HG02840 (cell line): ENCODE data around the gene SYCE3.
"Not testable (repeated sequence)": the region's sequence is repeated elsewhere in the genome, so short reads cannot be mapped to it uniquely, and the experiment has no call there.

ENCODE experiments used
- ATAC-seq: cut with Tn5 transposase; IDR thresholded peaks from one replicate; pipeline ENCODE4 v1.9.1; 2021; ENCODE audit warnings: mild to moderate bottlenecking, moderate library complexity, moderate number of reproducible peaks; ENCODE audit not compliant: unreplicated experiment, low FRiP score

Gene SYCE3

GRCh38 chr22:50553310-50553709 is 9.4 kb downstream of the SYCE3 start:
- no peak for ATAC-seq

DNA sequence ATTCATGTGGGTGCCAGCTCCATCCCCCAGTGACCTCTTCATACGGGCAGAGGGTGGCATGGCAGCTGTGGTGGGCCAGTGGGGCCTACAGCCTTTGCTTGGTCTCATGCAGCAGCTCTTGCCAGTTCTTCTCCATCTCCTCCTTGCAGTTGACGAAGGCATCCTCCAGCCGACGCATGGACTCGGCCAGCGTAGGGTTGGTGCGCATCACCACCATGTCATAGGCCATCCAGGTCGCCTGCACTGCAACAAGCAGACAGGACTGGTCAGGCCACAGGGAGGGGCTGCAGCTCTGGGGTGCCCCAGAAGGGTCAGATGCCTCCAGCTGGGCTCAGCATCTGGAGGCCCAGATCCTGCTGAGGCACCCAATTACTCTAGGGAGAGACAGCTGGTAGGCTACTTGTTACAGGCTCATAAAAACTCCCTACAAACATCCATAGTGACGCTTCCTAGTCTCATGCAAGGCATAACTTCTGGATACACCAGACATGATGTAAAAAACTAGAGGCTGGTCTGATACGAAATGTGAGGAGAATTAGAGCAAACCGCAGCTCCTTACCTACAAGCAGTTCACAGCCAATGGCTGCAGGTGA is 11.5 kb downstream of the SYCE3 start:
- ATAC-seq, result no peak

DNA sequence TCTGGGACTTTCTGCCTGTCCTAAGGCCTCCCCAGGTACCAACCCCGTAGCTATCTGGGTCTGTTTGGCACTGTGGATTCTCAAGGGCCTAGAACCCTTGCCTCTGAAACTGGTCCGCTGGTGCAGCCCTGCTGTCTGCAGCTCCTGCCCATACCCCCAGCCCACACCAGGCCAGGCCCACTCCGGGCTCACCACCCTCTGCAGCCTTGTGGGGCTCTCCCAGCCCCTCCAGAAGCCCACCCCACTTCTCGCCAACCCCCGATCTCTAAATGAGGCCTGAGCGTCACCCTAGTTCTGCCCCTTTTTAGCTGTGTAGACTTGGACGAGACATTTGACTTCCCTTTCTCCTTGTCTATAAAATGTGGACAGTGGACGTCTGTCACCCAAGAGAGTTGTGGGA is 12.3 kb downstream of the SYCE3 start:
- no peak for ATAC-seq

DNA sequence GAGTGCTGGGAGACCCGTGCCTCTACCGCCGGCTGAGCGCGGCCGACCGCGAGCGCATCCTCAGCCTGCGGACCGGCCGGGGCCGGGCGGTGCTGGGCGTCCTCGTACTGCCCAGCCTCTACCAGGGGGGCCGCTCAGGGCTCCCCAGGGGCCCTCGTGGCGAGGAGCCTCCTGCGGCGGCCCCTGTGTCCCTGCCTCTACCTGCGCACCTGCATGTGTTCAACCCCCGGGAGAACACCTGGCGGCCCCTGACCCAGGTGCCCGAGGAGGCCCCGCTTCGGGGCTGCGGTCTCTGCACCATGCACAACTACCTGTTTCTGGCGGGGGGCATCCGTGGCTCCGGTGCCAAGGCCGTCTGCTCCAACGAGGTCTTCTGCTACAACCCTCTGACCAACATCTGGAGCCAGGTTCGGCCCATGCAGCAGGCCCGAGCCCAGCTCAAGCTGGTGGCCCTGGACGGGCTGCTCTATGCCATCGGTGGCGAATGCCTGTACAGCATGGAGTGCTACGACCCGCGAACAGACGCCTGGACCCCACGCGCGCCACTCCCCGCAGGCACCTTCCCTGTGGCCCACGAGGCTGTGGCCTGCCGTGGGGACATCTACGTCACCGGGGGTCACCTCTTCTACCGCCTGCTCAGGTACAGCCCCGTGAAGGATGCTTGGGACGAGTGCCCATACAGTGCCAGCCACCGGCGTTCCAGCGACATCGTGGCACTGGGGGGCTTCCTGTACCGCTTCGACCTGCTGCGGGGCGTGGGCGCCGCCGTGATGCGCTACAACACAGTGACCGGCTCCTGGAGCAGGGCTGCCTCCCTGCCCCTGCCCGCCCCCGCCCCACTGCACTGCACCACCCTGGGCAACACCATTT is 13.6 kb downstream of the SYCE3 start:
- ATAC-seq, result no peak

GRCh38 chr22:50548040-50548920 is 14.4 kb downstream of the SYCE3 start:
- ATAC-seq, result no peak

DNA sequence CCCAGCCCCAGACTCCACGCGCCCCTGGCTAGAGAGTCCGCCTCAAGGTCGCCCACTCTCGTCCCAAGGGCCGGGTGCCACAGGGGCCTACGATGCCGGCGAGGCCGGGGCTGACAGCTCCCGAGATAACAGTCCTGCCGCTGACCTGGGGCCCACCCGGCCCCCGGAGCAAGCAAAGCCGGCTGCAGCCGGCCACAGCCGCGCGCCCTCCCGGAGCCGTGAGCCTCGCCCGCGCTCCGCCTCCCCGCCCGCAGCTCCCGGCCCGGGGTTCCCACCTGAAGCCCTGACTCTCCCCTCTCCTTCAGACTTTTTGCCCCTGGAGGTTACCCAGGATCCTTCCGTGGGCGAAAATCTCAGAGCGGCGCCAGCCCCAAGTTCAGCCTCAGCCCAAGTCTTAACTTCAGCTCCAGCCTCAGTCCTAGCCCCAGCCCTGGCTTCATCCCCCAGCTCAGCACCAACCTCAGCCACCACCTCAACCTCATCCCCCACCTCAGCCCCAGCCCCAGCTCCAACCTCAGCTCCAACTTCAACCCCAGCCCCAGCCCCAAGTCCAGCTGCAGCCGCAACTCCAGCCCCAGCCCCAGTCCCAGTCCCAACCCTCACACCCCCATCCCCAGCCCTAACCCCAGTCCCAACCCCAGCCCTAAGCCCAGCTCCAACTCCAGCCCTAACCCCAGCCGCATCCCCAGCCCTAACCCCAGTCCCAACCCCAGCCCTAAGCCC is 15.3 kb downstream of the SYCE3 start:
- ATAC-seq, result no peak

- no peak for ATAC-seq
These were observed 16.1 kb downstream of the SYCE3 start for GRCh38 chr22:50546326-50547262.

- ATAC-seq, result no peak
These were observed 17.0 kb downstream of the SYCE3 start, which contains the start of gene KLHDC7B for GRCh38 chr22:50545522-50546325. Gene KLHDC7B, plus strand, starts transcription at chr22:50545899. Its CDS starts 345 bp downstream, at chr22:50546244.

DNA sequence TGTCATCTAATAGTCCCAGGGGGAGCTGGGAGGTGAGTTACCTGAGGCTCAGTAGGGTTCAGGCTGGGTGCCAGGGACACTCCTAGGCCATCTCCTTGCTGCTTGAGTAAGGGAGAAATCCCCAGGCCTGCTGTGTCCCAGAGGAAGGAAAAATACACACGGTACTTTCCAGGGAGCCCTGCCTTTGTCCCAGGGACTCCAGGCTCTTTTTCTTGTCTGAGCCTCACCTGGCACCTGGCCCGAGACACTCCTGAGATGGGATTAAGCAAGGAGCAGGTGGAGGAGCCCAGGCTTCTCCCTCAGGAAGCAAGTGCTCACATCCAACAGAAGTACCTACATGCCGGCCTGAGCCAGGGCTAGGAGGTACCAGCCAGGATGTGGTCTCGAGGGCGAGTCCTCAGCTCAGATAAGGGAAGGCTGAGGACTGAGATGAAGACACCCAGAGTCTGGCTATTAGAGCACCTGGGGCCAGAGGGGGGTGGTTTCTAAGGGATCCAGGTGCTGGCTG is 17.9 kb downstream of the SYCE3 start:
- ATAC-seq, result no peak

DNA sequence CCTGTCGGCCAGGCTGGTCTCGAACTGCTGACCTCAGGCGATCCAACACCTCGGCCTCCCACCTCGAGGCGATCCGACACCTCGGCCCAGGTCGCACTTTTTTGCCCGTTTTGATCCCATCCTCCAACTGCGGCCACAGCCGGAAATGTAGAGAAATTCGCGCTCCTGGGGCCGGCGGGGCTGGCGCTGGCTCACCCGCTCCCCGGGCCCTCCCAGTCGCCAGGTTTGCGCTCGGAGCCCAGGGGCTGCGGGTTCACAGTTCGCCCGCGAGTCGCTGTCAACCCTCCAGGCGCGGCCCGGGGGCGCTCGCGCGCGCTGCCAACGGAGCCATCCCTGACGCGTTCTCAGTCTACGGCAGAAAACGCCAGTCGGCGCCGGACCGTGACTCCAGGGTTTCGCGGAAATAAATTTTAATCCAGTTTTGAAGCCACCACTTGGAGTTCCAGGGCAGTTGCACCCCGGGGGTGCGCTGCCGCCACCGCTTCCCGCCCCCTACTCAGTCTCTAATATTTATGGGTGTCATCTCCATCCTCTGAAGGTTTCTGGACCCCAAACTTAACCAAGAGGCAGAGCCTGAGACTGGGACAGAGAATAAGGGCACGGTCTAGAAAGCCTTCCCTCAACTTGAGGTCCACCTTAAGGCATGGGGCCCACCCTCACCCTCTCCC is 18.5 kb downstream of the SYCE3 start:
- no peak for ATAC-seq

GRCh38 chr22:50542416-50542927 is 20.2 kb downstream of the SYCE3 start:
- ATAC-seq, result no peak

DNA sequence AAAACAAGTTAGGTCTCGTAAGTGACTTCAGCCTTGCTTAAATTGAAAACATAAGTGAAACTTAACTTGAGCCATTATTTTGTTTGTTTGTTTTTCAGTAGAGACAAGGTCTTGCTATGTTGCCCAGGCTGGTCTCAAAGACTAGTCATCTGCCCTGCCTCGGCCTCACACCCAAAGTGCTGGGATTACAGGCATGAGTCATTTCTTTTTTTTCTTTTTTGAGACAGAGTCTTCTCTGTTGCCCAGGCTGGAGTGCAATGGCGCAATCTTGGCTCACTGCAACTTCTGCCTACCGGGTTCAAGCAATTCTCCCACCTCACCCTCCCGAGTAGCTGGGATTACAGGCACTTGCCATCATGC is 21.1 kb downstream of the SYCE3 start:
- not testable (repeated sequence) for ATAC-seq

- no peak for ATAC-seq
These were observed 22.3 kb downstream of the SYCE3 start for GRCh38 chr22:50540381-50540780.

GRCh38 chr22:50537765-50538164 is 25.0 kb downstream of the SYCE3 start:
- ATAC-seq, result no peak

DNA sequence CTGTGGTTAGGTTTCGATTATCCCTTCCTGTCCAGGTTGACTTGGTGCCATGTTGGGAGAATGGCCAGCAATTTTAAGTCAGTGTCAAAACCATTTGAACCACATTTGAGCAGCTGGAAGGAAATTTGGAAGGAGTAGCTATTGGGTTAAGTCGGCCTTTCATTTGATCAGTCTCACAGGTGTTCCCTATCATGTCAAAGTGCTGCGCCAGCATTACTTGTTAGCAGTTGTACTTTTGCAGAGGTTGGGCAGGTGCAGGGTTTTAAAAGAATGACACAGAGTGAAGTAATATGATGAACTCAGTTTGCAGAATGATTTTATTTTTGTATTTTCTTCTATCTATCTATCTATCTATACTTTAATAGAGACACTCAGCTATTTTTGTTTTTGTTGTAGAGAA is 26.5 kb downstream of the SYCE3 start:
- ATAC-seq, result no peak

GRCh38 chr22:50535113-50535512 is 27.6 kb downstream of the SYCE3 start:
- no peak for ATAC-seq

DNA sequence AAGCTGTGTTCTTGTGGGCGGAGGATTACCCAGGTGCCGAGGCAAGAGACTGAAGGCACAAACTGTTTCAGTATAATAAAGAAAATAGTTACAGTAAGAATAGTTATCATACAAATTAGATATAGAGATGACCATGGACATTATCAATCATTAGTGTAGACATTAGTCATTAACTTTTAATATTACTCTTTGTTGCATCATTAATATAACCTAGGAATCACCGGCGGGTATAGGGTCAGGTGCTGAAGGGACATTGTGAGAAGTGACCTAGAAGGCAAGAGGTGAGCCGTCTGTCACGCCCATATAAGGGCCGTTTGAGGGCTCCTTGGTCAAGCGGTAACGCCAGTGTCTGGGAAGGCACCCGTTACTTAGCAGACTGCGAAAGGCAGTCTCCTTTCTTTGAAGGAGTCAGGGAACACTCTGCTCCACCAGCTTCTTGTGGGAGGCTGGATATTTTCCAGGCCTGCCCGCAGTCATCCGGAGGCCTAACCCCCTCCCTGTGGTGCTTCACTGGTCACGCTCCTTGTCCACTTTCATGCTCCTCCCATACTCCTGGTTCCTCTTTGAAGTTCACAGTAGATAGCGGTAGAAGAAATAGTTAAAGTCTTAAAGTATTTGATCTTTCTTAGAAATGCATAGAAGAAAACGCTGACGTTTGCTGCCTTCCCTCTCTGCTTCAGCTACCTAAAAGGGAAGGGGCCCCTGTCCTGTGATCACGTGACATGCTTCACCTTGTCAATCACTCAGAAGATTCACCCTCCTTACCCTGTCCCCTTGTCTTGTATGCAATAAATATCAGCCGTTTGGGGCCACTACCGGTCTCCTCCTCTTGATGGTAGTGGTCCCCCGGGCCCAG is 28.6 kb downstream of the SYCE3 start:
- ATAC-seq, result not testable (repeated sequence)
